Hematopoietic multipotent progenitor cell treated with erythropoietin and hydrocortisone succinate and interleukin-3 and kit ligand, for 17 days (in vitro differentiated cells): Measurements from ENCODE around the gene RGL4.
A peak's percentile ranks its signal among the peaks of the same experiment; 100 is the strongest.
"Not testable (repeated sequence)": the region's sequence is repeated elsewhere in the genome, so short reads cannot be mapped to it uniquely, and the experiment has no call there.

ENCODE experiments used
- DNase-seq: peaks from one replicate; pipeline ENCODE4 v3.0.0-alpha.2; 2015; ENCODE audit warnings: low spot score

RGL4 gene

GRCh38 chr22:23690713-23691112, at the start of gene RGL4:
RGL4 (plus strand) TSS chr22:23691013; CDS start chr22:23692031, 1,018 bp downstream.
- DNase-seq, result no peak

- not testable (repeated sequence) for DNase-seq
Observed at GRCh38 chr22:23646526-23646925, 44.3 kb upstream of the RGL4 start.

DNA sequence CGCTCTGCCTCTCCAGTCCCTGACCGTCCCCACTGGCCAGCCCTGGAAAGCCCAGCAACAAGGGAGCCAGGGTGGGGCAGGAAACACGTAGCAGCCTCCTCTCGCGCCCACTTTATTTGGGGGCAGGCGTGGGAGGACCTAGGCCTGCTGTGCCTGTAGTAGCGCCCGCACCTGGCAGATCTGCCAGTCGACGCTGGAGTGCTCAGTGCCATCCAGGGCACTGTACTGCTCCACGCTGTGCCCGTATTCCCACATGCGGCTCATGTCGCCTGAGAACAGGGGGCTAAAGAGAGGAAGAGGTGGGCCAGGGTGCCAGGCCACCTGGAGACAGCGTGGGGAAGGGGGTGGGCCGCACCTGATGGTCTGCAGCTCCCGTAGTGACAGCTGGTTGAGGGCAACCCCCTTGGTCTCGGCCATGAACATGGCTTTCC, 41.7 kb upstream of the RGL4 start:
- DNase-seq, result no peak

GRCh38 chr22:23651676-23652075, 39.1 kb upstream of the RGL4 start:
- DNase-seq, result no peak

GRCh38 chr22:23652286-23652685, 38.5 kb upstream of the RGL4 start:
- DNase-seq, result no peak

GRCh38 chr22:23652711-23653110, 38.1 kb upstream of the RGL4 start:
- DNase-seq, result no peak

DNA sequence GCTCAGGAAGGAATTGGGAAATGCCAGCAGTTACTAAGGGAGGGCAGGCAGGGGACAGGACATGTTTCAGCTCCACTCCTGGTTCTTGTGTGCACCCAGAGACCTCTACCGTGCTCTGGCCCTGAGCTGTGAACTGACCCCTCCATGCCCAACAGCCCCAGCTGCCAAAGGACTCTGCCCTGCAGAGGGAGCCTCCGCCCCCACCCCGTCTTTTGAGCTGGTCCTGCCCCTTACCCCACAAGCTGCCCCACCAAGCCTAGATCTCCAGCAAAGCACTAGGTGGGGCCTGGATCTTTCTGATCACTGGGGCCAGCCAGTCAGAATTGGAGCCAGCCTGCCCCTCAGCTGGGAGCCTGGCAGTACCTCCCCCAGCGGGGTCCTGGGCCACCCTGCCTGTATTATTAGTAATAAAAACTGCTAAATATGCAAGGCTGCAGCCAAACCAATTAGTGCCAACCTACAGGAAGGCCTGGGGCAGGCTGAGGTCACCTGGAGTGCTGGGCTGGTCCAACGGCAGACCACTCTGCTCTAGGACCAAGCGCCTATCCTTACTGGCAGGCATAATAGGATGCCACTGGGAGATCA, 34.8 kb upstream of the RGL4 start:
- DNase-seq, result no peak

DNA sequence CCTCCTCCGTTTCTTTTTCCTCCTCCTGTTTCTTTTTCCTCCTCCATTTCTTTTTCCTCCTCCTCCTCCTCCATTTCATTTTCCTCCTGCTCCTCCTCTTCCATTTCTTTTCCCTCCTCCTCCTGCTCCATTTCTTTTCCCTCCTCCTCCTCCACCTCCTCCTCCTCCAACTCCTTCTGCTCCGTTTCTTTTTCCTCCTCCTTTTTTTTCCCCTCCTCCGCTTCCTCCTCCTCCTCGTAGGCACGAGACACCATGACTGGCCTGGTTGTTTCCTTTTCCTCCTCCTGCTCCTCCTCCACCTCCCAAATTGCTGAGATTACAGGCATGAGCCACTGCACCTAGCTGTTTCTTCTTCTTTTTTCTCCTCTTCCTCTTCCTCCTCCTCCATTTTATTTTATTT, 33.1 kb upstream of the RGL4 start:
- no peak for DNase-seq

GRCh38 chr22:23660381-23660780, 30.4 kb upstream of the RGL4 start:
- not testable (repeated sequence) for DNase-seq

- DNase-seq, result no peak
Observed at GRCh38 chr22:23670378-23671295, 20.2 kb upstream of the RGL4 start.

DNA sequence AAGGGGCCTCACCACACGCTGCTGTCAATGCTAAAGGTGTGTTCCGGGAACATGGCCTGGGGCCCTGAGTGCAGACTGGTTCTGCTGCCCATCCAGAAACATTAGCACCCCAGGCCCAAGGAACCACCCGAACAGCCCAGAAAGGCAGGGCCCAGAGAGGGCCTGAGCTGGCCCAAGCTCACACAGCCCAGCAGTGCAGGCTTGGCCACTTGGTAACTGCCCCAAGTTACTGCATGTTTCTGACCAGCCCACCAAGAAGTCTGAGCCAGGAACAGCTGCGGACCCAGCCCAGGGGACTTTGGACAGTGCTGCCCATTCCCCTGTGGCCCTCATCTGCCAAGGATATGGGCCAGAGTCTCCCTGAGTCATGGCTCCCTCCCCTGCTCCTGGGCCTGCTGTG, 19.4 kb upstream of the RGL4 start:
- DNase-seq, result not testable (repeated sequence)

- DNase-seq, result not testable (repeated sequence)
Observed at GRCh38 chr22:23672307-23673049, 18.3 kb upstream of the RGL4 start.

DNA sequence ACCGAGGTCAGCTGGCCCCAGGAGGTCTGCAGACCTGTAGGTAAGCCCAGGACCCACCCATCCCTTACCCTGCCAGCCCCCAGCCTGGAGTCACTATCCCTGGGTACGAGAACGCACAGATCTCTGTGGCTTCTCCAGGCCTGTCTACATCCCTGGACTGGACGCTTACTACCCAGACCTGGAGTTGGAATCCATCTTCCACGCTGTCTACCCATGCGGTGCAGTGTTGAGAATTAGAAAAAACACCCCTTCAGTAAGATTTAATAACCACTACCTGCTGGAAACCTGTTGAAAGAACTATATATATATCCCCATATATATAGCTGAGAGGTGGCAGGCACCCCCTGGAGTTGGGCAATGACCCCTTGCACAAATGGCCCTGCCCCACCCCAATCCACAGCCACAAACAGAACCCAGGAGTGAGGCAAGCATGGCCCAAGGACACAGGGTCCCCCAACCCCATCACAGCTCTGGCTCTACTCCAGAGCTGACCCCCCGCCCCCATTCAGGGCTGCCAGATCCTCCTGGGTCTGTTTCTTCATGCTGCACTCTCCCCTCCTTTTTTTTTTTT, 17.7 kb upstream of the RGL4 start:
- DNase-seq, result no peak

GRCh38 chr22:23673826-23674690, 16.8 kb upstream of the RGL4 start:
- no peak for DNase-seq

DNA sequence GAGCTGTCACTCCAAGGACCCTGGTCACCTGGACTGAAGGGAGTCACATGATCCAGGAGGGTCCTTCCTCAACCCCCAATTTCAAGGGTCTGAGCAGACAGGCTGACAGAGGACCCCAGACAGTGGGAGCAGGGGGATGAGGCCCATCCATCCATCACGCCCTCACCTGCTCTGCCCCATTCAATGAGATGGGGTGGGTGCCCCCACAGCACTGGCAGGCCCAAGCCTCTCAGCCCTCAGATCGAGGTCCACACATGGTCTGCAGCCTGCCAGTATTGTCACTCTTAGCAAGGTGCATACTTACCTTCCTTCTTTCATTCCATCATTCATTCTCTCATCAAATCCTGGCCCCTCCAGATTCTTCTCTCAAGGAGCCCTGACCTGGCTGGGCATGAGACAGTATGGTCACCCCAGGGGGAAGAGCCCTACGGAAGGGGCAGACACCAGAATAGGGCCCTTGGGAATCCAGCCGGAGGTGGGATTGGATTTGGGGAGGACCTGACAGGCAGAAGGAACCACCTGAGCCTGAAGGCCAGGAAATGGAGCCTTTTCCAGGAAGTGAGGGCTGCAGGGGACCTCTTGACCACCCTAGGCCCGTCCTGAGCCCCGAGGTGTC, 15.8 kb upstream of the RGL4 start:
- DNase-seq, result not testable (repeated sequence)

GRCh38 chr22:23675502-23676415, 15.1 kb upstream of the RGL4 start:
- peak; percentile 91 for DNase-seq

DNA sequence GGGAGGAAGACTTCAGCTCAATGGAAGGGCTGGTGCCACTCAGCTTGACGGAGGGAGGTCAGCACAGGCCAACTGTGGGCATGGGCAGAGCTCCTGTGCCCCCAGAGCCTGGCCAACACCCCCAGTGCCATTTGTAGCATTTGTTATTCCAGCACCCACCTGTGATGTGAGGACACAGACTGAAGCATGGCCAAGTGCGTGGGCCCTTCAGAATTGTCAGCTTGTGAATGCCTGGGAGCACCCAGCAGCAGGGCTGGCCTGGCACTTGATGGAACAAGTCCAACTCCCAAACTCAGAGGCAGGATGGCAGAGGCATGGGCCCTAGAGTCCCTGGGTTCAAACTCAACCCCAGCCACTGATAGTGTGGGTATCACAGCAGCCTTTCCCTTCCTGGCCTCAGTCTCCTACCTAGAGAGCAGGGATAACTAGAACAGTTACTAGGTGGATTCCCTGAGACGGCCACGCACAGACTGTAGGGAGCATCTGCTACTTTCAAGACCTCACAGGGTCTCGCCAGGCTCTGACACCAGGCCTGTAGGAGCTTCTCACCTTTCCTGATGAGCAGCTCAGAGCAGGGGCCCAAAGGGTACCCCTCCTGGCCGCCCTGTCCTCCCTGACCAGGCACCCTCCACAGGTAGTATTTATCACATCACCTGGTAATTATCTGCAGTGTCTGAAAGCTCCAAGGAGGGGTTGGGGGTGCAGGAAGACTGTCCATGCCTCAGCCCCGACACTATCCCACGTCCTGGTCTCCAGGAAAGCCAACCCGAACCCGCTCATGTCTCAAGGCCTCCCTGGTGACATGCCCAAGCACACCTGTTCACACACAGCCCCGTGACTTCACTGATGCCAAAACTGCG, 13.7 kb upstream of the RGL4 start:
- peak; percentile 11 for DNase-seq

DNA sequence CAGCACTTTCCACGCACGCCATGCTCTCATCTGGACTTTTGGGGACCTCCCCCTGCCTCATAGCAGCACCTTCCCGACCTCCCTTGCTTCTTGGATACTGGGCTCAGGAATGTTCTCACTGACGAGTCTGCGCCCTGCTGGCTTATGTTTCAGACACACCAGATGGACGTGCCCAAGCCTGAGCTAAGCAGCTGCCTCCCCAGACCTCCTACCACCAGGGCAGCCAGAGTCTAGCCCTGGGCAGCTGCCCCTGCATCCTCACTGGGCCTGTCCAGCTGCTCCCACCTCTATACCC, 13.2 kb upstream of the RGL4 start:
- DNase-seq, result no peak

DNA sequence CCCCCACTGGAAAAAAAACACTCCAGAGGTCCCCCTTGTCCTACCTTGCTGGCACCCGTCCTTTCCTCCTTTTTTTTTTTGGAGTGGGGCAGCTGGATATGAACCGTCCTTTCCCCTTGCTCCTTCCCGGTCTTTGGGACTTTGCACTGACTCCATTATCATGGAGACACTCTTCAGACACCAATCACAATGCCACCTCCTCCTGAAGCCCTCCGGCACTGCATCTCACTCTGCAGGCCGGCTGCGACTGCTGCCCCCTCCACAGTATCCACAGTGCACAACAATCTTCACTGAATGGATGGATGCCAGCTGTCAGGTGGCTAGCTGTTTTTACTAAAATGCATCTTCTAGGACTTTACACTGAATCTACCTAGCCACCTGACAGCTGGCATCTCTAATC, 12.7 kb upstream of the RGL4 start:
- no peak for DNase-seq
